Loucy (cell line): ENCODE measurements around the gene PSMF1.

Experiments used
- H2AFZ ChIP-seq: fragments of 200-600 bp; sonication (generic); 2 replicates; pipeline ENCODE4 v1.6.0; 2016; ENCODE audit warnings: antibody characterized with exemption, mild to moderate bottlenecking, low read length, moderate library complexity
- H3F3A ChIP-seq: fragments of 200-600 bp; 2 replicates; pipeline ENCODE4 v1.6.0; 2016; ENCODE audit warnings: antibody characterized with exemption, low read depth, mild to moderate bottlenecking
- H3K27me3 ChIP-seq: fragments of 200-600 bp; sonication (generic); 2 replicates; pipeline ENCODE4 v1.6.1; 2014; ENCODE audit warnings: low read length, mild to moderate bottlenecking; ENCODE audit not compliant: insufficient read depth, poor library complexity, severe bottlenecking
- H3K36me3 ChIP-seq: fragments of 200-600 bp; sonication (generic); 2 replicates; pipeline ENCODE4 v1.6.1; 2016; ENCODE audit warnings: low read length; ENCODE audit not compliant: insufficient read depth
- H3K4me1 ChIP-seq: fragments of 200-600 bp; sonication (generic); 2 replicates; pipeline ENCODE4 v1.5.1; 2014; ENCODE audit warnings: low read length, mild to moderate bottlenecking; ENCODE audit not compliant: insufficient read depth, poor library complexity, severe bottlenecking
- H3K4me2 ChIP-seq: fragments of 200-600 bp; sonication (generic); 2 replicates; pipeline ENCODE4 v1.6.0; 2014; ENCODE audit warnings: antibody characterized with exemption, low read length, low read depth, mild to moderate bottlenecking; ENCODE audit not compliant: poor library complexity, severe bottlenecking
- H3K4me3 ChIP-seq: fragments of 200-600 bp; sonication (generic); 2 replicates; pipeline ENCODE4 v1.5.1; 2014; ENCODE audit warnings: low read length, mild to moderate bottlenecking, mixed read lengths; ENCODE audit not compliant: poor library complexity, severe bottlenecking
- H3K79me2 ChIP-seq: fragments of 200-600 bp; sonication (generic); 2 replicates; pipeline ENCODE4 v1.6.1; 2014; ENCODE audit warnings: low read length; ENCODE audit not compliant: insufficient read depth
- H3K9ac ChIP-seq: fragments of 200-600 bp; sonication (generic); 2 replicates; pipeline ENCODE4 v1.6.0; 2014; ENCODE audit warnings: mild to moderate bottlenecking, low read depth, low read length, moderate library complexity; ENCODE audit not compliant: poor library complexity, severe bottlenecking
- H3K9me2 ChIP-seq: fragments of 200-600 bp; sonication (generic); replicated peaks from 2 replicates; pipeline ENCODE4 v1.6.1; 2016; ENCODE audit warnings: low read depth, low read length, mixed read lengths
- H3K9me3 ChIP-seq: fragments of 200-600 bp; sonication (generic); 2 replicates; pipeline ENCODE4 v1.6.1; 2014; ENCODE audit warnings: mild to moderate bottlenecking, antibody characterized with exemption, low read length, low read depth; ENCODE audit not compliant: insufficient read depth
- H4K20me1 ChIP-seq: fragments of 200-600 bp; sonication (generic); 2 replicates; pipeline ENCODE4 v1.6.0; 2014; ENCODE audit warnings: antibody characterized with exemption, low read length, mild to moderate bottlenecking; ENCODE audit not compliant: insufficient read depth, poor library complexity, severe bottlenecking
- CTCF ChIP-seq: fragments of 200-600 bp; sonication (generic); conservative IDR thresholded peaks from 2 replicates; pipeline ENCODE4 v1.5.1; 2014; ENCODE audit warnings: mild to moderate bottlenecking, antibody characterized with exemption, low read length
- EZH2phosphoT487 ChIP-seq: fragments of 200-600 bp; IDR thresholded peaks from 2 replicates; pipeline ENCODE4 v1.6.1; 2018; ENCODE audit warnings: antibody characterized with exemption, mild to moderate bottlenecking, moderate library complexity, borderline replicate concordance

PSMF1 gene

GRCh38 chr20:1174787-1175186 is 56.4 kb downstream of the PSMF1 start:
- no peak for TF ChIP-seq CTCF
- TF ChIP-seq EZH2phosphoT487, result no peak
- Histone ChIP-seq H3K27me3 (no peaks in the 10 kb centered on the region), H3K79me2 (no peaks in the 10 kb centered on the region)

GRCh38 chr20:1177680-1178079 is 59.3 kb downstream of the PSMF1 start:
- no peaks in the 10 kb centered on the region for H3K9me2 ChIP-seq
- H3K9me3 ChIP-seq, result no peaks in the 10 kb centered on the region
- H3K4me2 ChIP-seq, result no peak overlapping the region
- H2AFZ ChIP-seq, result no peak overlapping the region
- no peaks in the 10 kb centered on the region for H3K79me2 ChIP-seq
- H4K20me1 ChIP-seq, result no peaks in the 10 kb centered on the region
- no peak overlapping the region for H3K4me3 ChIP-seq
- TF ChIP-seq CTCF (no peak; the same call in 1 of the 2 replicates), EZH2phosphoT487 (no peak)
- no peaks in the 10 kb centered on the region for H3K27me3 ChIP-seq
- no peaks in the 10 kb centered on the region for H3K4me1 ChIP-seq
- H3K9ac ChIP-seq, result no peak overlapping the region
- H3F3A ChIP-seq, result no peaks in the 10 kb centered on the region
- 0 out of 2 replicates have a peak, but pooled peaks cover 3% of the 10 kb centered on the region for H3K36me3 ChIP-seq

More at GRCh38 chr20:1174787-1175186, 56.4 kb downstream of the PSMF1 start:
- no peaks in the 10 kb centered on the region for H3F3A ChIP-seq
- peaks cover 13% of the 10 kb centered on the region; the same call in 1 of the 2 replicates for H3K36me3 ChIP-seq
- no peak overlapping the region for H2AFZ ChIP-seq
- H3K9me2 ChIP-seq, result no peaks in the 10 kb centered on the region
- no peaks in the 10 kb centered on the region for H3K4me1 ChIP-seq
- H4K20me1 ChIP-seq, result no peaks in the 10 kb centered on the region
- H3K4me2 ChIP-seq, result no peak overlapping the region
- no peak overlapping the region for H3K4me3 ChIP-seq
- no peak overlapping the region for H3K9ac ChIP-seq
- no peaks in the 10 kb centered on the region for H3K9me3 ChIP-seq

GRCh38 chr20:1178103-1178502 is 59.7 kb downstream of the PSMF1 start:
- H3K79me2 ChIP-seq, result no peaks in the 10 kb centered on the region
- H2AFZ ChIP-seq, result no peak overlapping the region
- H3K36me3 ChIP-seq, result 0 out of 2 replicates have a peak, but pooled peaks cover 3% of the 10 kb centered on the region
- no peaks in the 10 kb centered on the region for H3K27me3 ChIP-seq
- H3K9ac ChIP-seq, result no peak overlapping the region
- TF ChIP-seq EZH2phosphoT487 (no peak), CTCF (no peak)
- no peaks in the 10 kb centered on the region for H4K20me1 ChIP-seq
- H3K4me3 ChIP-seq, result no peak overlapping the region
- no peaks in the 10 kb centered on the region for H3F3A ChIP-seq
- no peak overlapping the region for H3K4me2 ChIP-seq
- H3K9me2 ChIP-seq, result no peaks in the 10 kb centered on the region
- no peaks in the 10 kb centered on the region for H3K9me3 ChIP-seq
- H3K4me1 ChIP-seq, result no peaks in the 10 kb centered on the region
